HG03064 (cell line): ENCODE results near the gene RXRA.

Experiments
- ATAC-seq: cut with Tn5 transposase; IDR thresholded peaks from one replicate; pipeline ENCODE4 v1.9.1; 2021; ENCODE audit warnings: low read depth; ENCODE audit not compliant: unreplicated experiment

RXRA gene

GRCh38 chr9:134456756-134457305 is 130.6 kb downstream of the RXRA start:
- no peak for ATAC-seq

GRCh38 chr9:134457321-134458206 is 131.3 kb downstream of the RXRA start:
- ATAC-seq, result no peak

DNA sequence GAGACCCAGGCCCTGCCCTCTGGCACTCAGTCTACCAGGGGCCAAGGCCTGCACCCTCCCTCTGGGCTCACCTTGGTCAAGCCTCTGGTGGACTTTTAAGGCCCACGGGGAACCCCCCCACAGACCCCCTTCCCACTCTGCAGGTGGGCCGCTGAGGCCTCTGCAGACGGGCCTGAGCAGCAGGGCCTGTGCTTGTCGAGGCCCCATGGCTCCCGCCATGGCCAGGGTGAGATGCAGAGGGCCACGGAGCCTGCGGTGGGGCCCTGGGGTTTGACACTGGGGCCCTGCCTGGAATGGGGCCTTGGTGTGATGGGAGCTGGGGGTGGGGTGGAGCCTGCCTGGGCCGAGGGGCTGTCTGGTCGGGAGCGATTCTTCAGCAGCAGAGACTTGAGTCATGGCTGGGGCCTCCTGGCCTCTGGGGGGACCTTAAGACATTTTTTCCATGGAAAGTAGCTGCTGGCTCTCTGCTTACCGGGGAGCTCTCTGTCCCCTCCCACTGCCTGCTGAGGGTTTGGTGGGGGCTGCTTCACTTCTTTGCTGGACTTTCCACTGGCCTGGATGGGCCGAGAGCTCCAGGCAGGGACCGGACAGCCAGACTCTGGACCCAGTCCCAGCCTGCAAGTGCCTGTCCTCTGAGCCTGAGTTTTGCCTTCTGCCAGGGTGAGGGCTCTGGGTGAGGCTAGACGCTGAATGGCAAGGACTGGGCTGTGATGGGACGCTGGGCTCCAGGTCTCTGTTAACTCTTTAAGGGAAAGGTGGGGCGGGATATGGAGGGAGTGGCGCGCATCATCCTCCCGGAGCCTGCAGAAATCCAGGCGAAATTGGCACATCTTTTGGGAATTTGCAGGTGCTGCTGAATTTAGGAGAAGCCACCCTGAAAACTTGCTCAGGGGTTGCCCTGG is 132.2 kb downstream of the RXRA start:
- ATAC-seq, result no peak

DNA sequence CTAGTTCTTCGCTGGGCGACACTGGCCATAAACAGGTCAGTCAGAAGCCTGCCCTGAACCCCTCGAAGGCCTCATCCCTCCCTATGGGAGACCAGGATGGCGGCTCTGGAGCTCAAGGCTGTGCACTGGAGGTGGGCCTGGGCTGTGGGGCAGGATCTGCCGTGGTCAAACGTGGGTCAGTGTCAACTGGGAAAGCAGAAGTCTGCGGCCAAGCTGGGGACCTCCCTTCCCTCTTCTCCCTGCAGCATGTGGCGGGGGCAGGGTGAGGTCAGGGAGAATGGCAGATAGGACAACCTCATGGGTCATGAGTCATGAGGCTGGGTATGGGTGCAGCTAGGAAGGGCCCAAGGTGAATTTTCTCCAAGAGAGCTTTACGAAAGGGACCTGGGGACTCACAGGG is 132.9 kb downstream of the RXRA start:
- ATAC-seq, result no peak

DNA sequence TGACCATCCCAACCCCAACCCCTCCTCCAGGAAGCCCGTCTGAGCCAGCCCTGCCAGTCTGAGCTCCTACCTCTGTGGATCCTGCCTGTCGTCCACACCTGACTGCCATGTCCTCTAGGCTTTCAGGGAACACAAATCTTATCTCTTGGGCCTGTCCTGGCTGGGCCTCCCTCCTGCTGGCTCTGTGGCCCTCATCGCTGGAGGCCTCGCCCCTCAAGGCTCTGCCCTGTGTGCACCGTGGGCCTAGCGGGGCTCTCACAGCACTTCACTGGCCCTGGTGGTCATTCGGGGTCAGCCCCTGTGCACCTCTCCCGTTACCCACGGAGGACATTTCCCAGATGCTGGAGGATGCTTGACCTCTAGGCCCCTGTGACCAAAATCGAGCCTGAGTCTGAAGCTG is 133.3 kb downstream of the RXRA start:
- no peak for ATAC-seq

DNA sequence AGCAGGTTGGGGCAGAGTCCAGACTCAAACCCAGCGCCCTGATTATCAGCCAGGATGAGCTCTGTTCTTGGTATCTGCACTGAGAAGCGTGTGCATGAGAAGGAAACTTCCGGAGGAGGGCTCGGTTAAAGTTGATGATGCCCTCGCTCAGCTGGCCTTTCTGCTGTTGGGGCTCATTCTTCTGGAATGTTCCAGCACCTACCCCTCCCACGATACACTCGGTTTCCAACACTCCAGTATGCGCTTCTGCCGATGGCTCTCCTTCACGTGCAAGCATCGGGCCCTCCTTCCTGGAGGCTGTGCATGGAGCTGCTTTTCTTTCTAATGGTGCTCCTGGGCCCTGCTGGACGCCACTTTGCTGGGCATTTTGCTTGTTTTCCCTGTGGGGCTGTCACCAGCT is 134.0 kb downstream of the RXRA start:
- no peak for ATAC-seq

DNA sequence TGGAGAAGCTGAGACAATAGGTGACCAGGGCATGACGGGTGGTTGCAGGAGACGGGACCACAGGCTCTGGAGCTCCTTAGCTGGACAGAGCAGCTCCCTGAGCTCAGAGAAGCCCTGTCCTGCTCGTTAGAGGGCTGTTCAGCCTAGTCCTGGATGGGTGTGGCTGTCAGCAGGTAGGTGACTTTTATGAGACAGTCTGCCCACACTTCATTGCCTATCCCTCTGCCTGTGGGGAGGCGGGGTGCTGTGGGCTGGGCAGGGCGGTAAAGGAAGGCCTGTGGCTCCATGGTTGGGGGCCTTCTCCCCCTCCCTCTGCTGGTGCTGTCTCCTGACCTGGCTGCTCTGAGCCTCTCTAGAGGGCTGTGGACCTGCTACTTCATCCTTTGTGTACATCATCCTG is 134.6 kb downstream of the RXRA start:
- no peak for ATAC-seq

DNA sequence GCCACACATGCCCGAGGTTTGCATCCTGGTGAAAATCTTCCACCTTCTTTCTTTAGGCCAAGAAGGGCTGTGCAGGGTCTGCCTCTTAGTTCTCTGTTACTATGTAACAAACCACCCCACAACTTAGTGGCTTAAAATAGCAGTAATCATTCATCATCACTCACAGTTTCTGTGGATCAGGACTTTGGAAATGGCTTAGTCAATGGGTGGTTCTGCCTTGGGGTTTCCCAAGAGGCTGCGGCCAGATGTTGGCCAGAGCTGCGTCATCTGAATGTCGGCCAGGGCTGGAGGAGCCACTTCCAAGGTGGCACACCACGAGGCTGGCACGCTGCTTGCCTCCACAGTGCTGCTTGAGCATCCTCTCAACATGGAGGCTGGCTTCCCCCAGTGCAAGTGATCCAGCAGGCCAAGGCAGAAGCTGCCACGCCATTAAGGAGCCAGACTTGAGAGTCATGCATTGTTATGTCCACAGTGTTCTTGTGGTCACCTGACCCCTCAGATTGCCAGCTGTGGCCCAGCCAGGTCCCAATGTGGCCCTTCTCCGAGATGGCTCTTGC is 135.2 kb downstream of the RXRA start:
- ATAC-seq, result no peak

DNA sequence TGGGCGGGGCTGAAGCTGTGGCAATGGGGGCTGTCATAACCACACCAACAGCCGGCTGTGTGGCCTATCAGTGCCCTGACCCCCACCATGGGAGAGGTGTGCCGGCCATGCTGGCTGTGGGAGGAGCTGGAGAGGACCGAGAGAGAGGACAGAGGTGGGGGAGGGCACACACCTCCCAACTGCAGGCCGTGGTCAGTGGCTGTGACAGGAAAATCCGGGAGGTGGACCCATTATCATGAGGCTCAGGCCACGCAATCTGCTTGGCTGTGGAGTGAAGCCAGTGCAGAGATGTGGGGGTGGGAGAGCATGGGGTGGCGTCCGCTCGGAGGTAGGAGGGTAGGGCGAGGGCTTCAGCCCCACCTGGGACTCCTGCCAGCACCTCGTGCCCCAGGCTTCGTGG is 136.1 kb downstream of the RXRA start:
- ATAC-seq, result no peak

- ATAC-seq, result no peak
Measured at GRCh38 chr9:134463280-134463679, 137.0 kb downstream of the RXRA start.

- ATAC-seq, result no peak
Measured at GRCh38 chr9:134466869-134467616, 140.8 kb downstream of the RXRA start.

- no peak for ATAC-seq
Measured at GRCh38 chr9:134468358-134468757, 142.1 kb downstream of the RXRA start.

- no peak for ATAC-seq
Measured at GRCh38 chr9:134469041-134469875, 143.0 kb downstream of the RXRA start.

DNA sequence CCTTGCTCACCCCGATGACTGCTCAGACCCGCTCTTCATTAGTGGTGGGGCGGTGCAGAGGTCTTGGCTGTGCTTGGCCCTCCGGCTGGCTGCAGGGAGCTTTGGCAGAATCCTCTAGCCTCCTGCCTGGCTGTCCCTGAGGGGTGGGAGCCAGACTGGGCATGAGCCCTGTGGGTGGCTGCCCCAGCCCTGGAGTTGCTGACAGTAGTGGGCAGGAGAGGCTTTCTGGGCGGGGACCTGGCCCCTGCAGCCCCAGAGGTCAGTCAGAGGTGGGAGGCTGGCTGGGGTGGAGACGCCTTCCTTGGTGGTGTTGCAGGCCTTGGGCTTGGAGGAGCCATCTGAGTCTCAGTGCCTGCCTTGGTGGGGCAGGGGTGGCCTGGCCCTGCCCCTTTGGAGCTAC is 146.0 kb downstream of the RXRA start:
- ATAC-seq, result no peak

- ATAC-seq, result no peak
Measured at GRCh38 chr9:134473141-134474054, 147.1 kb downstream of the RXRA start.

DNA sequence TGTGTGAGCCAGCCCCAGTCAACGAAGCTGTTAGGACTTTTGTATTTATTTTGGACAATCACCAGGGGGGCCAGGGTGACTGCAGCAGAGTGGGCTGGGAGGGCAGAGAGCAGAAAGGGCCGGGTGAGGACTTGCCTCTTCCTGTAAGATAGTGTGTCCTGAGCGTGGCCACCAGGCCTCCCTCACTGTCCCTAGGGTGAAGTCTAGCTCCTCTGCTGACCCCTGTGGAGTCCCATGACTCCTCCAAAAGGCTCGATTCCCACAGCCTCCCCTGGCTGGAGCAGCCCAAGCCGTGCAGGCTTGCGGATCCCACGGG is 147.8 kb downstream of the RXRA start:
- no peak for ATAC-seq

- ATAC-seq, result no peak
Measured at GRCh38 chr9:134475011-134475790, 148.9 kb downstream of the RXRA start.
